Fibroblast of mammary gland (primary cell): ENCODE data around the gene HSPA1A.

Experiments used
- DNase-seq: peaks from one replicate; pipeline ENCODE4 v3.0.0-alpha.2; 2010; ENCODE audit warnings: low read depth
- H3K4me3 ChIP-seq: 2 replicates; pipeline ENCODE4 v1.5.1; 2011; ENCODE audit warnings: low read depth, mild to moderate bottlenecking, low read length, moderate library complexity; ENCODE audit not compliant: control insufficient read depth
- CTCF ChIP-seq: conservative IDR thresholded peaks from 2 replicates; pipeline ENCODE4 v1.5.1; 2011; ENCODE audit warnings: low read depth, low read length, inconsistent platforms; ENCODE audit not compliant: control insufficient read depth, insufficient read depth

Gene HSPA1A

DNA sequence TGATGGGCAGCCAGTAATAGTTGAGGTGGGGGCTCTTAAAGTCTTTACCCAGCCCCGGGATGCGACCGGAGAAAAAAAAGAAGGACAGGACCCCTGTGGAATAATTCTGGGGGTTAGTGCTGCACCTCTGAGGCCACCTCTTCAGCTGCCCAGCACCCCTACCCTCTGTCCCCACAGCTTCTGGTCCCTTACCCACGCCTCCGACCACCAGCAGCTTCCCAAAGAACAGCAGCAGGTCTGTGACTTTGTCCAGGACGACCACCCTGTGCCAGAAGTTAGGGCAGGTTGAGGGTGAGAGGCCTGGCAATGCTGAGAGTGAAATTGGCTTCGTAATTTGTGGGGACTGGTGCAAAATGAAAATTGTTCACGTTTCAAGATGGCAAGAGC lies 49.5 kb downstream of the HSPA1A start:
- no peak overlapping the region for H3K4me3 ChIP-seq

DNA sequence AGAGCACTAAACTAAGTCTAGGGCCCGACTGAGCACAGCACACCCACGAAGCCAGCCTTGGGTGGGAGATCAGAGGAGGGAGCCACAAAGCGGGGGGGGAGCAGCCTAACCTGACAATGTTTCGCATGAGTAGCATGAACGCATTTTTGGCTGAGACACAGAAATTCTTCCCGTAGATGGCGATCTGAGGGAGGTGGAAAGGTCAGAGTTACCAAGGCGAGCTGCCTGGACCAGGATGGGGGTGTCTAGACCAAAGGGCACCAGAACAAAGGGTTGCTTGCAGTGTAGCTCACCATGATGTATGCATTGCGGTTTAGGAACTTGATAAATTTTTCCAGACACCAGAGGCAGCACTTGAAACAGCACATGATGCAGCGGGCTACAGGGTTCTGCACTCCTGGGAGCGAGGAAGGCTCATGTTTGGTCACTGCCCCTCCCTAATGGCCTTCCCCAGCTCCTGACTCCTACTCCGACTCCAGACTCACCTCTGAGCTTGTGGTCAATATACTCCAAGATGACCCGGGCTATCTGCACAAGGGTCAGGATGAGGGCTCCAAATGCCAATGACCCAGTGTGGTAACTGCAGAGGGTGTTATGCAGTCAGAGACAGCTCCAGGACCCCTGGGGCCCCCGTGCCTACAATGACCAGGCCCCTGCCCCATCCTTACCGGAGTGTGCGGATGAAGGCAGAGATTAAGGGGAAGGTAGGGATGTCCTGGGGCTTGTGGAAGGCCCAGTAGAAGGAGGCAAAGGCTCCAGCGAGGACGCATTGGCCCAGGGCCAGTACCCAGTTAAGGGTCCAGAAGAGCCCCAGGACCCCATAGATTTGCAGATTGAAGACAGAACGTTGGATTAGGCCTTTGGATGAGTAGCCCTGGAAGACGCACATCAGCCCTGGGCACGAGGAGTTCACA lies 50.1 kb downstream of the HSPA1A start:
- DNase-seq = no peak
- TF ChIP-seq CTCF = no peak
- H3K4me3 ChIP-seq = no peak overlapping the region

More for the DNA sequence above, 49.5 kb downstream of the HSPA1A start:
- TF ChIP-seq CTCF = no peak
- no peak for DNase-seq
